GM12878 (cell line): ENCODE data around the gene HEBP2. TPM values are rescaled to one million over a fixed set of nuclear protein-coding genes. Genes with fewer than 3 reads are reported as not detected.

ENCODE experiments used
- CUX1 ChIP-seq: IDR thresholded peaks from 2 replicates; pipeline ENCODE4 v1.6.1; 2012; ENCODE audit warnings: improper control_type of control experiment, low read depth, low read length; ENCODE audit not compliant: insufficient replicate concordance
- TCF3 ChIP-seq: IDR thresholded peaks from 2 replicates; pipeline ENCODE4 v1.6.1; 2012; ENCODE audit warnings: low read depth, mild to moderate bottlenecking, low read length, borderline replicate concordance; ENCODE audit not compliant: insufficient read depth
- USF1 ChIP-seq: IDR thresholded peaks from 2 replicates; pipeline ENCODE4 v1.6.1; 2011; ENCODE audit warnings: borderline replicate concordance, low read depth, mild to moderate bottlenecking, moderate library complexity, mixed read lengths, low read length; ENCODE audit not compliant: insufficient read depth; ENCODE audit errors: extremely low read length
- ZNF687 ChIP-seq: fragments of 450-650 bp; IDR thresholded peaks from 2 replicates; pipeline ENCODE4 v1.6.1; 2017; ENCODE audit warnings: mild to moderate bottlenecking, moderate library complexity
- polyA plus RNA-seq, 11 experiments: library from polyadenylated mRNA; depleted of rRNA in 4 of 11; unstranded in 6 of 11; stranded (reverse) in 5 of 11; fragments of >200 nt; fragmentation: Nextera tagmentation in 4 of 11; fragmentation: Illumina TruSeq in 1 of 11; extraction: Ambion mirVana in 4 of 11; extraction: Trizol in 1 of 11; gene quantifications; 1 replicate in 1 of 11; 2 replicates in 10 of 11; pipeline versions ENCODE4 v1.2.1 to v1.2.3, GENCODE V29; 2011 to 2016; ENCODE audit warnings: inconsistent platforms in 2 of 11, missing spikeins in 2 of 11, low read depth in 1 of 11
- total RNA-seq, 4 experiments: library from RNA; depleted of rRNA in 3 of 4; stranded (reverse); fragments of >200 nt in 3 of 4; fragmentation: Illumina TruSeq in 1 of 4; extraction: Trizol in 1 of 4; gene quantifications; 2 replicates each; pipeline versions ENCODE4 v1.2.1 to v1.2.3, GENCODE V29; 2013 to 2021

HEBP2 gene
- total and polyA plus RNA-seq, 10 of the 15 experiments (the other 5 are each of a cell fraction or from before 2014, with no cell fraction given): 3.8 to 41.8 (median 16.9) TPM

- no peak for TF ChIP-seq ZNF687
- TF ChIP-seq USF1: no peak
- TF ChIP-seq TCF3: no peak
- TF ChIP-seq CUX1: no peak
Observed at GRCh38 chr6:138396709-138397108, 7.3 kb upstream of the HEBP2 start (continued).
